Measurements from ENCODE around the gene ST3GAL3. TPM values are rescaled to one million over a fixed set of nuclear protein-coding genes. Genes with fewer than 3 reads are reported as not detected.

The ST3GAL3 gene
- total and polyA plus RNA-seq, 10 of the 15 experiments (the other 5 are each of a cell fraction or from before 2014, with no cell fraction given) = 1.2 to 19.3 (median 11.0) TPM

GRCh38 chr1:43843684-43844083 lies 136.3 kb downstream of the ST3GAL3 start:
- Histone ChIP-seq H3K27ac (ENCODE audit: control insufficient read depth, insufficient read depth) (no peak overlapping the region), H3K4me3 (no peak overlapping the region), H3K27me3 (replicated peaks in 1 of 2; ENCODE audit: control insufficient read depth in 2 of 2, insufficient read depth in 2 of 2, low read length in 1 of 2) (no peaks in the 10 kb centered on the region), H2AFZ (ENCODE audit: control insufficient read depth, low read depth, low read length) (no peak overlapping the region), H3K4me2 (ENCODE audit: control insufficient read depth, insufficient read depth) (no peak overlapping the region), H3K36me3 (ENCODE audit: control insufficient read depth in 2 of 2, insufficient read depth in 2 of 2, low read length in 1 of 2) (peaks cover 0 to 9% of the 10 kb centered on the region in 2 experiments; a peak in 2 of 4 replicates), H3K9me3 (replicated peaks; ENCODE audit: control insufficient read depth, insufficient read depth, low read length) (peaks cover 2% of the 10 kb centered on the region; the same call in 2 of the 3 replicates), H4K20me1 (ENCODE audit: control insufficient read depth, insufficient read depth) (no peaks in the 10 kb centered on the region), H3K9ac (ENCODE audit: control insufficient read depth, insufficient read depth, low read length) (no peak overlapping the region), H3K79me2 (ENCODE audit: control insufficient read depth, insufficient read depth, low read length) (no peaks in the 10 kb centered on the region), H3K4me1 (ENCODE audit: control insufficient read depth, insufficient read depth, low read length) (peaks cover 13% of the 10 kb centered on the region)
- intact Hi-C loops (cut with micrococcal nuclease; ENCODE audit: unreplicated experiment) = no loop called here
- FAIRE-seq (no peak), ATAC-seq (no peak), DNase-seq (ENCODE audit: low read depth, low spot score) (no peak)
- POLR2A ChIA-PET = no interaction called here
- 100% methylated on average over 5 of the region's 5 CpGs for WGBS (ENCODE audit: insufficient coverage, insufficient replicate concordance, low lambda C conversion rate, missing lambda C conversion rate)
- RAD21 ChIA-PET (ENCODE audit: unreplicated experiment) = interaction anchor here (1.0 to 1.8 kb wide), 2 partner anchors 11 to 91 kb away, joined by 3 to 5 read pairs; no protein-coding TSS in a partner anchor
- no TSS peak for BruUV-seq (replicated peaks)
- TF ChIP-seq GABPA (IDR thresholded peaks at IDR 0.05; ENCODE audit: low read depth) (no peak), CHD4 (IDR thresholded peaks at IDR 0.05) (no peak), POLR2AphosphoS5 (IDR thresholded peaks at IDR 0.05; ENCODE audit: low read length) (no peak), STAT1 (conservative IDR thresholded peaks at IDR 0.05) (no peak), STAT3 (IDR thresholded peaks at IDR 0.05; ENCODE audit: low read depth, low read length) (no peak), CBX3 (IDR thresholded peaks at IDR 0.05; ENCODE audit: borderline replicate concordance, low read depth) (no peak), MYC (IDR thresholded peaks at IDR 0.05; ENCODE audit: insufficient read depth, insufficient read length, insufficient replicate concordance, low read length, severe bottlenecking) (no peak), ASH2L (IDR thresholded peaks at IDR 0.05; ENCODE audit: borderline replicate concordance, low read depth) (no peak), RUNX3 (IDR thresholded peaks at IDR 0.05; ENCODE audit: low read length) (no peak), SUZ12 (IDR thresholded peaks at IDR 0.05; ENCODE audit: unreplicated experiment) (no peak)
- TF ChIP-seq, protein P1, sequence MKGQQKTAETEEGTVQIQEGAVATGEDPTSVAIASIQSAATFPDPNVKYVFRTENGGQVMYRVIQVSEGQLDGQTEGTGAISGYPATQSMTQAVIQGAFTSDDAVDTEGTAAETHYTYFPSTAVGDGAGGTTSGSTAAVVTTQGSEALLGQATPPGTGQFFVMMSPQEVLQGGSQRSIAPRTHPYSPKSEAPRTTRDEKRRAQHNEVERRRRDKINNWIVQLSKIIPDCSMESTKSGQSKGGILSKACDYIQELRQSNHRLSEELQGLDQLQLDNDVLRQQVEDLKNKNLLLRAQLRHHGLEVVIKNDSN (IDR thresholded peaks at IDR 0.05; ENCODE audit: borderline replicate concordance, extremely low read length, insufficient read depth, low read depth, low read length) = no peak
- TF ChIP-seq, protein P2, sequence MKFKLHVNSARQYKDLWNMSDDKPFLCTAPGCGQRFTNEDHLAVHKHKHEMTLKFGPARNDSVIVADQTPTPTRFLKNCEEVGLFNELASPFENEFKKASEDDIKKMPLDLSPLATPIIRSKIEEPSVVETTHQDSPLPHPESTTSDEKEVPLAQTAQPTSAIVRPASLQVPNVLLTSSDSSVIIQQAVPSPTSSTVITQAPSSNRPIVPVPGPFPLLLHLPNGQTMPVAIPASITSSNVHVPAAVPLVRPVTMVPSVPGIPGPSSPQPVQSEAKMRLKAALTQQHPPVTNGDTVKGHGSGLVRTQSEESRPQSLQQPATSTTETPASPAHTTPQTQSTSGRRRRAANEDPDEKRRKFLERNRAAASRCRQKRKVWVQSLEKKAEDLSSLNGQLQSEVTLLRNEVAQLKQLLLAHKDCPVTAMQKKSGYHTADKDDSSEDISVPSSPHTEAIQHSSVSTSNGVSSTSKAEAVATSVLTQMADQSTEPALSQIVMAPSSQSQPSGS (IDR thresholded peaks at IDR 0.05; ENCODE audit: low read length) = no peak
- CTCF ChIA-PET = interaction anchor here (1.6 kb wide), 1 partner anchor 91 kb away, joined by 9 read pairs; no protein-coding TSS in a partner anchor
- SMC1A ChIA-PET (ENCODE audit: uncharacterized antibody, unreplicated experiment) = interaction anchor here (1.0 to 2.1 kb wide), 3 partner anchors 10 to 87 kb away, joined by 3 to 9 read pairs (median 4); no protein-coding TSS in a partner anchor
- in situ Hi-C loops (cut with MboI) = no loop called here

Data from GM12878 (cell line).